Measurements from ENCODE around the gene TIMM17B.

Gene TIMM17B

GRCh38 chrX:48936429-48937053, 39.0 kb upstream of the TIMM17B start:
- H3K4me3 ChIP-seq, result 0 out of 2 replicates have a peak overlapping the region, but pooled peaks have one; percentile 9
- peak overlapping the region; percentile 48; the same call in 1 of the 2 replicates for H3K27ac ChIP-seq
- TF ChIP-seq Cebpa-rat (IDR thresholded peaks at IDR 0.05), result no peak
- H4K20me1 ChIP-seq, result peaks cover 56% of the 10 kb centered on the region
- peak overlapping the region; percentile 72 for H3K4me2 ChIP-seq
- H3K36me3 ChIP-seq, result peaks cover 31% of the 10 kb centered on the region
- peaks cover 7% of the 10 kb centered on the region; the same call in 1 of the 2 replicates for H3K9me3 ChIP-seq
- peak overlapping the region; percentile 27; the same call in 1 of the 2 replicates for H3K9ac ChIP-seq
- peaks cover 52% of the 10 kb centered on the region for H3K4me1 ChIP-seq
- H3K27me3 ChIP-seq, result peaks cover 44% of the 10 kb centered on the region

GRCh38 chrX:48935301-48935670, 37.7 kb upstream of the TIMM17B start:
- Histone ChIP-seq H3K4me3 (no peak overlapping the region), H3K4me1 (peaks cover 44% of the 10 kb centered on the region), H3K27ac (no peak overlapping the region), H3K9ac (no peak overlapping the region), H4K20me1 (peaks cover 44% of the 10 kb centered on the region), H3K9me3 (peaks cover 7% of the 10 kb centered on the region; the same call in 1 of the 2 replicates), H3K27me3 (peaks cover 37% of the 10 kb centered on the region), H3K4me2 (no peak overlapping the region), H3K36me3 (peaks cover 44% of the 10 kb centered on the region)
- TF ChIP-seq Cebpa-rat (IDR thresholded peaks at IDR 0.05), result no peak

- Histone ChIP-seq H3K4me1 (peaks cover 38% of the 10 kb centered on the region), H3K4me2 (no peak overlapping the region), H3K4me3 (no peak overlapping the region), H4K20me1 (peaks cover 38% of the 10 kb centered on the region), H3K9me3 (peaks cover 7% of the 10 kb centered on the region; the same call in 1 of the 2 replicates), H3K9ac (no peak overlapping the region), H3K27me3 (peaks cover 31% of the 10 kb centered on the region), H3K27ac (no peak overlapping the region), H3K36me3 (peaks cover 49% of the 10 kb centered on the region)
- TF ChIP-seq Cebpa-rat (IDR thresholded peaks at IDR 0.05), result no peak
Measured at GRCh38 chrX:48934581-48935300, 37.2 kb upstream of the TIMM17B start.

- H3K9me3 ChIP-seq, result peaks cover 7% of the 10 kb centered on the region; the same call in 1 of the 2 replicates
- no peak for TF ChIP-seq Cebpa-rat (IDR thresholded peaks at IDR 0.05)
- H3K36me3 ChIP-seq, result peaks cover 50% of the 10 kb centered on the region
- peaks cover 28% of the 10 kb centered on the region for H3K4me1 ChIP-seq
- H3K9ac ChIP-seq, result no peak overlapping the region
- peaks cover 28% of the 10 kb centered on the region for H4K20me1 ChIP-seq
- H3K27ac ChIP-seq, result no peak overlapping the region
- H3K4me3 ChIP-seq, result no peak overlapping the region
- H3K27me3 ChIP-seq, result peaks cover 23% of the 10 kb centered on the region
- no peak overlapping the region for H3K4me2 ChIP-seq
Measured at GRCh38 chrX:48933757-48934156, 36.2 kb upstream of the TIMM17B start.

GRCh38 chrX:48927736-48928382, 30.3 kb upstream of the TIMM17B start:
- H3K36me3 ChIP-seq, result peaks cover 64% of the 10 kb centered on the region
- H3K4me1 ChIP-seq, result peaks cover 5% of the 10 kb centered on the region; the same call in 1 of the 2 replicates
- H4K20me1 ChIP-seq, result no peaks in the 10 kb centered on the region; the same call in 1 of the 2 replicates
- no peak for TF ChIP-seq Cebpa-rat (IDR thresholded peaks at IDR 0.05)
- H3K27me3 ChIP-seq, result peaks cover 29% of the 10 kb centered on the region
- H3K27ac ChIP-seq, result no peak overlapping the region
- no peak overlapping the region for H3K4me3 ChIP-seq
- no peak overlapping the region; the same call in 1 of the 2 replicates for H3K4me2 ChIP-seq
- peaks cover 5% of the 10 kb centered on the region; the same call in 1 of the 2 replicates for H3K9me3 ChIP-seq
- no peak overlapping the region for H3K9ac ChIP-seq

- H3K9ac ChIP-seq, result no peak overlapping the region
- peaks cover 36% of the 10 kb centered on the region for H3K27me3 ChIP-seq
- H3K9me3 ChIP-seq, result no peaks in the 10 kb centered on the region
- H3K27ac ChIP-seq, result no peak overlapping the region
- TF ChIP-seq Cebpa-rat (IDR thresholded peaks at IDR 0.05), result no peak
- H4K20me1 ChIP-seq, result peaks cover 7% of the 10 kb centered on the region
- H3K4me2 ChIP-seq, result no peak overlapping the region
- H3K4me1 ChIP-seq, result peaks cover 5% of the 10 kb centered on the region; the same call in 1 of the 2 replicates
- H3K36me3 ChIP-seq, result peaks cover 64% of the 10 kb centered on the region
- H3K4me3 ChIP-seq, result no peak overlapping the region
Measured at GRCh38 chrX:48927123-48927522, 29.6 kb upstream of the TIMM17B start.

GRCh38 chrX:48924270-48924669, 26.7 kb upstream of the TIMM17B start:
- Histone ChIP-seq H3K4me3 (no peak overlapping the region), H3K9me3 (no peaks in the 10 kb centered on the region), H3K4me2 (no peak overlapping the region), H3K9ac (no peak overlapping the region), H3K4me1 (peaks cover 24% of the 10 kb centered on the region), H4K20me1 (peaks cover 21% of the 10 kb centered on the region), H3K27me3 (peaks cover 48% of the 10 kb centered on the region), H3K36me3 (peaks cover 46% of the 10 kb centered on the region), H3K27ac (no peak overlapping the region)
- TF ChIP-seq Cebpa-rat (IDR thresholded peaks at IDR 0.05), result no peak

- Histone ChIP-seq H3K4me3 (no peak overlapping the region), H3K4me1 (peaks cover 25% of the 10 kb centered on the region), H3K27me3 (peaks cover 48% of the 10 kb centered on the region), H3K36me3 (peaks cover 46% of the 10 kb centered on the region), H3K9me3 (no peaks in the 10 kb centered on the region; the same call in 1 of the 2 replicates), H3K4me2 (no peak overlapping the region), H3K27ac (no peak overlapping the region), H4K20me1 (peaks cover 21% of the 10 kb centered on the region), H3K9ac (no peak overlapping the region)
- no peak for TF ChIP-seq Cebpa-rat (IDR thresholded peaks at IDR 0.05)
Measured at GRCh38 chrX:48923771-48924170, 26.2 kb upstream of the TIMM17B start.

- Histone ChIP-seq H3K36me3 (peaks cover 36% of the 10 kb centered on the region), H3K4me3 (no peak overlapping the region), H3K9ac (no peak overlapping the region; the same call in 1 of the 2 replicates), H3K27me3 (peaks cover 36% of the 10 kb centered on the region), H4K20me1 (peaks cover 41% of the 10 kb centered on the region), H3K27ac (no peak overlapping the region), H3K9me3 (no peaks in the 10 kb centered on the region; the same call in 1 of the 2 replicates), H3K4me1 (peaks cover 33% of the 10 kb centered on the region), H3K4me2 (peak overlapping the region; percentile 78)
- no peak for TF ChIP-seq Cebpa-rat (IDR thresholded peaks at IDR 0.05)
Measured at GRCh38 chrX:48920718-48921104, 23.1 kb upstream of the TIMM17B start.

Measured in BLaER1 (cell line).